ENCODE results near the gene CTSA.
"Not testable (repeated sequence)": the region's sequence is repeated elsewhere in the genome, so short reads cannot be mapped to it uniquely, and the experiment has no call there.

Gene CTSA

GRCh38 chr20:45867136-45867818, 23.9 kb upstream of the CTSA start:
- no peak overlapping the region for H3K4me3 ChIP-seq (ENCODE audit: low read length)
- no peak for DNase-seq (ENCODE audit: low read depth)
- TF ChIP-seq, protein P1, sequence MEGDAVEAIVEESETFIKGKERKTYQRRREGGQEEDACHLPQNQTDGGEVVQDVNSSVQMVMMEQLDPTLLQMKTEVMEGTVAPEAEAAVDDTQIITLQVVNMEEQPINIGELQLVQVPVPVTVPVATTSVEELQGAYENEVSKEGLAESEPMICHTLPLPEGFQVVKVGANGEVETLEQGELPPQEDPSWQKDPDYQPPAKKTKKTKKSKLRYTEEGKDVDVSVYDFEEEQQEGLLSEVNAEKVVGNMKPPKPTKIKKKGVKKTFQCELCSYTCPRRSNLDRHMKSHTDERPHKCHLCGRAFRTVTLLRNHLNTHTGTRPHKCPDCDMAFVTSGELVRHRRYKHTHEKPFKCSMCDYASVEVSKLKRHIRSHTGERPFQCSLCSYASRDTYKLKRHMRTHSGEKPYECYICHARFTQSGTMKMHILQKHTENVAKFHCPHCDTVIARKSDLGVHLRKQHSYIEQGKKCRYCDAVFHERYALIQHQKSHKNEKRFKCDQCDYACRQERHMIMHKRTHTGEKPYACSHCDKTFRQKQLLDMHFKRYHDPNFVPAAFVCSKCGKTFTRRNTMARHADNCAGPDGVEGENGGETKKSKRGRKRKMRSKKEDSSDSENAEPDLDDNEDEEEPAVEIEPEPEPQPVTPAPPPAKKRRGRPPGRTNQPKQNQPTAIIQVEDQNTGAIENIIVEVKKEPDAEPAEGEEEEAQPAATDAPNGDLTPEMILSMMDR (conservative IDR thresholded peaks at IDR 0.05; ENCODE audit: low read depth, low read length) = no peak

DNA sequence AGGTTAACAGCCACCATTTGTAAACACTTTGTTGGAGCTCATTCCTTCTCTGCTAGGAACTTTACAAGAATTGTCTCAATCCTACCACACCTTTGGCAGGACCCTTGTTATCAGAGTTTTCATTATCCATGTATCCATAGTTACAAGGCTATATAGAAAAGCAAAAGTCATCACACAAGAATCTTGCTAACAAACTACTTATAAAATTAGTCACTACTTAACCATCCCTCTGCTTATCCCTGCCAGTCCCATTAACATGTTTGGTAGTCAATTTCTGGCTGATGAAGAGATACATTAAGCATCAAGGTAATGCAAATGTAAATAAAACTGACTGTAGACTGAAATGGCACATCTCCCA, 23.3 kb upstream of the CTSA start:
- peak; percentile 46 for DNase-seq (ENCODE audit: low read depth)
- TF ChIP-seq, protein P1 (conservative IDR thresholded peaks at IDR 0.05; ENCODE audit: low read depth, low read length) = no peak
- H3K4me3 ChIP-seq (ENCODE audit: low read length) = no peak overlapping the region

- TF ChIP-seq, protein P1 (conservative IDR thresholded peaks at IDR 0.05; ENCODE audit: low read depth, low read length) = no peak
Observed at GRCh38 chr20:45872626-45873025, 18.5 kb upstream of the CTSA start.

DNA sequence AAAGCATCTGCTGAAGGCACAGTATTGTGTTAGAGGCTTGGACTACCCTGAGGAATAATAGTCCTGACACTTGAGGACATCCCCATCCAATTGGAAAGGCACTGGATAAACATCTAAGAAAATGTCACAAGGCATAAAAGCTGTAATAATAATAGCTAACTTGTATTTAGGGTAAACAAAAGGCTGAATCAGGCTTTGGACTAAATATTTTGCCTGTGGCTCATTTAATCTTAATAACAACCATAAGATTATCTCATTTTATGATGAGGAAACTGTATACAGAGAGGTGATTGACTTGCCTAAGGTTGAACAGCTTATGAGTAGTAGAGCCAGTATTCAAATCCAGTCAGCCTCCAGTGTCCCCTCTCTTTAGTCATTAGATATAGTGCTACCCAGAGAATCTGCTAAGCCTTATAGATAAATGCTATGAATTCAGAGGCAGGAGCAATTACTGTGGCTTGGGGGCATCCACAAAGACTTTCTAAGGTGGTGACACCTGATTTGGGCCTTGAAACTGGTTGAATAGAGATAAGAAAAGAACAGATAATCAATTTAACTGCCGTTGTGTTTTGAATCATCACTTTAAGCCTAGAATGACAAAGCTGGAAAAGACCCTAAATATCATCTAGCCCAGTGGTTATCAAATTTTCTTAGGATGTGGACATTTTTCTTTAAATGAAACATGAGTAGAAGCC, 17.6 kb upstream of the CTSA start:
- no peak for DNase-seq (ENCODE audit: low read depth)
- no peak overlapping the region for H3K4me3 ChIP-seq (ENCODE audit: low read length)
- TF ChIP-seq, protein P1 (conservative IDR thresholded peaks at IDR 0.05; ENCODE audit: low read depth, low read length) = no peak

More at GRCh38 chr20:45872626-45873025, 18.5 kb upstream of the CTSA start:
- no peak for DNase-seq (ENCODE audit: low read depth)
- H3K4me3 ChIP-seq (ENCODE audit: low read length) = no peak overlapping the region

DNA sequence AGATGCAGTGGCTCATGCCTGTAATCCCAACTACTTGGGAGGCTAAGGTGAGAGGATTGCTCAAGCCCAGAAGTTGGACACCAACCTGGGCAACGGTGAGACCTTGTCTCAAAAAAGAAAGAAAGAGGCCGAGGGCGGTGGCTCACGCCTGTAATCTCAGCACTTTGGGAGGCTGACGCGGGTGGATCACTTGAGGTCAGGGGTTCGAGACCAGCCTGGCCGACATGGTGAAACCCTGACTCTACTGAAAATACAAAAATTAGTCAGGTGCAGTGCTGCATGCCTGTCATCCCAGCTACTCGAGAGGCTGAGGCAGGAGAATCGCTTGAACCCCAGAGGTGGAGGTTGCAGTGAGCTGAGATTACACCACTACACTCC, 17.0 kb upstream of the CTSA start:
- DNase-seq (ENCODE audit: low read depth); H3K4me3 ChIP-seq (ENCODE audit: low read length): not testable (repeated sequence)

DNA sequence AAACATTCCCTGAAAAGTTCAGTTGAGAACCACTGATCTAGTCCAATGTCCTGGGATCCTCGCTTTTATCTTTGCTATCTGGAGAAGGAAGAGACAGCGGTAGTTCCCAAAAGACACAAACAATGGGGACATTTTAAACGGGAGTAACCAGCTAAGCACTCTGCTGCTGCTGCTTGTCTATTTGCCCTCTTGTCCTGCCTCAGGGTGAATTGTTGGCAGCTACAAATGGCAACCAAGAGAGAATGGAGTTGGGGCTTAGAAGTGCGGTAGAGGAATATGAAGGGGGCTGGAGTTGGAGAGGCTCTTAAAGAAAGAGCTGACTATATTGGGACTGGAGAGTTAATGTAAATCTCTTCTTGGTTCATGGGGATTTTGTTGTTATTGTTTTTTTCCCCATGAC, 16.6 kb upstream of the CTSA start:
- H3K4me3 ChIP-seq (ENCODE audit: low read length) = no peak overlapping the region
- DNase-seq (ENCODE audit: low read depth) = no peak

GRCh38 chr20:45878076-45878761, 12.9 kb upstream of the CTSA start:
- DNase-seq (ENCODE audit: low read depth) = no peak
- TF ChIP-seq, protein P1 (conservative IDR thresholded peaks at IDR 0.05; ENCODE audit: low read depth, low read length) = no peak
- no peak overlapping the region for H3K4me3 ChIP-seq (ENCODE audit: low read length)

More for the DNA sequence above, 16.6 kb upstream of the CTSA start:
- TF ChIP-seq, protein P1 (conservative IDR thresholded peaks at IDR 0.05; ENCODE audit: low read depth, low read length) = no peak
